Thoracic aorta (tissue), 2 donors: Measurements from ENCODE around the gene IDE. TPM values are rescaled to one million over a fixed set of nuclear protein-coding genes. Genes with fewer than 3 reads are reported as not detected.
"Not testable (repeated sequence)": the region's sequence is repeated elsewhere in the genome, so short reads cannot be mapped to it uniquely, and the experiment has no call there.

Source experiments
- ATAC-seq: fragments of 150-250 bp; one replicate; pipeline ENCODE4 v1.8.0; 2017; ENCODE audit warnings: low read depth; ENCODE audit not compliant: insufficient number of reproducible peaks, low FRiP score
- DNase-seq: peaks from one replicate; pipeline ENCODE4 v3.0.0-alpha.2; 2020; ENCODE audit warnings: low spot score
- H3K27ac ChIP-seq, 2 donors: fragments of 200-600 bp; sonication (generic); 1 replicate in 1 of 2; 2 replicates in 1 of 2; pipeline ENCODE4 v1.5.1; 2016; ENCODE audit warnings: mild to moderate bottlenecking in 2 of 2, moderate library complexity in 2 of 2
- H3K27me3 ChIP-seq: fragments of 200-600 bp; sonication (generic); replicated peaks from 2 replicates; pipeline ENCODE4 v1.6.0; 2016; ENCODE audit warnings: mild to moderate bottlenecking; ENCODE audit not compliant: insufficient read depth
- H3K36me3 ChIP-seq: fragments of 200-600 bp; sonication (generic); one replicate; pipeline ENCODE4 v1.5.1; 2016
- H3K4me1 ChIP-seq, 2 donors: fragments of 200-600 bp; sonication (generic); 1 replicate in 1 of 2; 2 replicates in 1 of 2; pipeline versions ENCODE4 v1.5.1 to v1.6.0; 2016; ENCODE audit warnings: low read depth in 2 of 2, mild to moderate bottlenecking in 1 of 2; ENCODE audit not compliant: control insufficient read depth in 1 of 2
- H3K4me3 ChIP-seq: fragments of 200-600 bp; sonication (generic); 2 replicates; pipeline ENCODE4 v1.5.1; 2016; ENCODE audit warnings: mild to moderate bottlenecking
- H3K9me3 ChIP-seq: fragments of 200-600 bp; sonication (generic); 2 replicates; pipeline ENCODE4 v1.5.1; 2016
- total RNA-seq, 2 donors: library from RNA; depleted of rRNA; stranded (reverse); fragments of >200 nt; gene quantifications; one replicate each; pipeline versions ENCODE4 v1.1.0 to v1.2.3, GENCODE V29; 2016
- TF ChIP-seq, protein P1 (sequence below): fragments of 200-600 bp; sonication (generic); IDR thresholded peaks from one replicate; pipeline ENCODE4 v1.5.1; 2019; ENCODE audit warnings: antibody characterized with exemption

IDE gene
- total RNA-seq, 2 donors from 2014 or later: 26.0 to 39.1 TPM

DNA sequence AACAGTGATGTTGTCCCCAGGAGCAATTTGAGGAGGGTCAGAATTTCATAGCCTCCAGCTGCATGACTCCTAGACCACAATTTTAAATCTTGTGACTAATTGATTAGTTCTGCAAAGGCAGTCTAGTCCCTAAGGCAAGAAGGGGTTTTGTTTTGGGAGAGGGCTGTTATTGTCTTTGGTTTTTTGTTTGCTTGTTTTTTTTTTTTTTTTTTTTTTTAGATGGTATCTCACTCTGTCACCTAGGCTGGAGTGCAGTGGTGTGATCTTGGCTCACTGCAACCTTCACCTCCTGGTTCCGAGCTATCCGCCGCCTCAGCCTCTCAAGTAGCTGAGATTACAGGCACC lies 165.9 kb downstream of the IDE start:
- DNase-seq: no peak
- Histone ChIP-seq H3K9me3 (no peaks in the 10 kb centered on the region), H3K4me1 (no peaks in the 10 kb centered on the region), H3K36me3 (no peaks in the 10 kb centered on the region), H3K27me3 (no peaks in the 10 kb centered on the region), H3K27ac (no peak overlapping the region), H3K4me3 (no peak overlapping the region)
- TF ChIP-seq, protein P1, sequence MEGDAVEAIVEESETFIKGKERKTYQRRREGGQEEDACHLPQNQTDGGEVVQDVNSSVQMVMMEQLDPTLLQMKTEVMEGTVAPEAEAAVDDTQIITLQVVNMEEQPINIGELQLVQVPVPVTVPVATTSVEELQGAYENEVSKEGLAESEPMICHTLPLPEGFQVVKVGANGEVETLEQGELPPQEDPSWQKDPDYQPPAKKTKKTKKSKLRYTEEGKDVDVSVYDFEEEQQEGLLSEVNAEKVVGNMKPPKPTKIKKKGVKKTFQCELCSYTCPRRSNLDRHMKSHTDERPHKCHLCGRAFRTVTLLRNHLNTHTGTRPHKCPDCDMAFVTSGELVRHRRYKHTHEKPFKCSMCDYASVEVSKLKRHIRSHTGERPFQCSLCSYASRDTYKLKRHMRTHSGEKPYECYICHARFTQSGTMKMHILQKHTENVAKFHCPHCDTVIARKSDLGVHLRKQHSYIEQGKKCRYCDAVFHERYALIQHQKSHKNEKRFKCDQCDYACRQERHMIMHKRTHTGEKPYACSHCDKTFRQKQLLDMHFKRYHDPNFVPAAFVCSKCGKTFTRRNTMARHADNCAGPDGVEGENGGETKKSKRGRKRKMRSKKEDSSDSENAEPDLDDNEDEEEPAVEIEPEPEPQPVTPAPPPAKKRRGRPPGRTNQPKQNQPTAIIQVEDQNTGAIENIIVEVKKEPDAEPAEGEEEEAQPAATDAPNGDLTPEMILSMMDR: no peak
- ATAC-seq: no peak

GRCh38 chr10:92407305-92408016 lies 166.4 kb downstream of the IDE start:
- Histone ChIP-seq H3K4me3 (no peak overlapping the region), H3K36me3 (no peaks in the 10 kb centered on the region), H3K27me3 (no peaks in the 10 kb centered on the region), H3K27ac (no peak overlapping the region), H3K9me3 (no peaks in the 10 kb centered on the region), H3K4me1 (no peaks in the 10 kb centered on the region)
- TF ChIP-seq, protein P1: no peak
- no peak for ATAC-seq
- DNase-seq: no peak

DNA sequence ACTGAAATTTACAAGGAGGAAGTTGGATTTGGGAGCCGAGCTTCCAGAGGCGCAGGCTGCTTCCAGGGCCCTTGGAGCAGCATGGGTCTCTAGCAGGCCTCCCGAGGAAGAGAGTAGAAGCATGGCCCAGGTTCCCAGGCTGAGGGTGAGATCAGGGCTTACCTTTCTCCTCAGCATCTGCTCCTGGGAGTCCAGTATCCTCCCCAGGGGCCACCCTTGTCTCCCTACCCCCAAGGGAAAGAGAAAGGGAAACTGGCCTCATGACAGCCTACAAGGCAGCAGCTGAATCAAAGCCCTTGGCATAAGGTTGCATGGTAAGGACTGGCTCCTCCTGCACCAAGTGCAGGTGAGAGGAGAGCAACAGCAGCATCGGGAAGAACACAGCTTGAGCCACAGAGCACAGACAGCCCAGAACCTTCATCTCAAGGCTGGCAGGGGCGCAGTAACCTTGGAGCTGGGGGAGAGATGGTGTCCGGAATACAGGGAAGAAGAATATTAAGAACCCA lies 168.4 kb downstream of the IDE start:
- no peak overlapping the region for H3K27ac ChIP-seq
- H3K4me3 ChIP-seq: no peak overlapping the region
- no peaks in the 10 kb centered on the region for H3K4me1 ChIP-seq
- DNase-seq (no peak), ATAC-seq (no peak)
- no peaks in the 10 kb centered on the region for H3K27me3 ChIP-seq
- no peaks in the 10 kb centered on the region for H3K36me3 ChIP-seq
- no peaks in the 10 kb centered on the region for H3K9me3 ChIP-seq
- TF ChIP-seq, protein P1: no peak

DNA sequence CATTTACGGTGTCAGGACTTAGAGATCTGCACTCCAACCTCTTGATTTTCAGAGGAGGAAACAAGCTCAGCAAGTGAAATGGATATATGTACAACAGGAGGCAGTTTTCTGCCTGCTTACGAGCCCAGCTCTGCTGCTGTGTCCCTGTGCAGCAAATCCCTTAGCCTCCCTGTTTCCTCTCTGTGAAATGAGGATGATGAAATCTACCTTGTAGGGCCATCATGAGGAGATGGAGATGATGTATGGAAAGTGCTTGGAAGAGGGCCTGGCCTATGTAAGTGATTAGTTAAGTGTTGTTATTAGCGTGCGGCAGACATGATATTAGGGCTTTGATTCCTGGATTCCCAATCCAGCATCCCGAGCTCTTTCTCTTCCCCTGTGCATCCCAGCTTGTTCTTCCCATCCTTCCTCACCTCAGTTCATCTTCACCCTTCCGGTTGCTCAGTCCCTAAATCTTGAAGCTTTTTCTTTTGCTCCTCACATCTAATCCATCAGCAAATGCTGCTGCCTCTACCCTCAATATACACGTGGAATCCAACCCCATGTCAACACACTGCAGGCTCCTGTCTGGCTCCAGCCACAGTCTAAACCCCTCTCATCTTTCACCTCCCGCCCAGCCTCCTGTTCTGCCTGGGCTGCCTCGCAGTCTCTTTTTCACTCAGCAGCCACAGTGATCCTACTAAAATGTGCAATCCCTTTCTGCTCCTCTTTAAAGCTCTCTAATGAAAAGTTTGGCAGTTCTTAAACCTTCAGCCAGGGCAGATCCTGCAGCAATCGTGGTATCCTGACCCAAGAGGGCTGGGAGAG lies 169.1 kb downstream of the IDE start:
- H3K27me3 ChIP-seq: no peaks in the 10 kb centered on the region
- no peaks in the 10 kb centered on the region for H3K9me3 ChIP-seq
- DNase-seq (no peak), ATAC-seq (no peak)
- H3K27ac ChIP-seq: no peak overlapping the region
- H3K36me3 ChIP-seq: no peaks in the 10 kb centered on the region
- no peak overlapping the region for H3K4me3 ChIP-seq
- TF ChIP-seq, protein P1: no peak
- no peaks in the 10 kb centered on the region for H3K4me1 ChIP-seq

GRCh38 chr10:92402234-92402633 lies 171.7 kb downstream of the IDE start:
- H3K27ac ChIP-seq, H3K36me3 ChIP-seq, ATAC-seq, DNase-seq, H3K4me3 ChIP-seq, H3K4me1 ChIP-seq, H3K27me3 ChIP-seq, H3K9me3 ChIP-seq: not testable (repeated sequence)

Other genes with a start within 250 kb of the IDE start
- 1 to 10 TPM in 1 of 2 donors, under 1 TPM in 1; 0.81 to 1.9 TPM for gene KIF11, start 19.0 kb upstream of the IDE start, total RNA-seq
- gene HHEX, start 115.9 kb upstream of the IDE start, total RNA-seq: 10 to 100 TPM in 1 of 2 donors, 1 to 10 TPM in 1; 6.2 to 10.9 TPM